ENCODE measurements around the gene CELA3A. TPM values are rescaled to one million over a fixed set of nuclear protein-coding genes. Genes with fewer than 3 reads are reported as not detected.

The CELA3A gene
- total and polyA plus RNA-seq, 2 of the 13 experiments (the other 11 are each of a cell fraction or from before 2014, with no cell fraction given) = 0.09 TPM; not detected in 1

GRCh38 chr1:22024485-22025367, 23.3 kb downstream of the CELA3A start (continued):
- TF ChIP-seq AHR (CRISPR knock-in tag; IDR thresholded peaks at IDR 0.05) (no peak), NFIC (IDR thresholded peaks at IDR 0.05; ENCODE audit: low read length) (no peak), HNRNPUL1 (IDR thresholded peaks at IDR 0.05; ENCODE audit: low read depth, low read length) (no peak), CREM (IDR thresholded peaks at IDR 0.05) (no peak), CREM (CRISPR knock-in tag; IDR thresholded peaks at IDR 0.05) (no peak), TEF (CRISPR knock-in tag; IDR thresholded peaks at IDR 0.05) (no peak), ZNF280B (CRISPR knock-in tag; IDR thresholded peaks at IDR 0.05; ENCODE audit: borderline replicate concordance) (peak; percentile 56; the same call in 1 of the 2 replicates), SRSF4 (IDR thresholded peaks at IDR 0.05; ENCODE audit: low read depth, low read length, poor library complexity, severe bottlenecking) (no peak), SCMH1 (CRISPR knock-in tag; IDR thresholded peaks at IDR 0.05; ENCODE audit: borderline replicate concordance) (no peak), NFIB (CRISPR knock-in tag; IDR thresholded peaks at IDR 0.05; ENCODE audit: borderline replicate concordance) (no peak), YEATS4 (CRISPR knock-in tag; IDR thresholded peaks at IDR 0.05; ENCODE audit: borderline replicate concordance) (no peak), ZNF432 (CRISPR knock-in tag; IDR thresholded peaks at IDR 0.05; ENCODE audit: borderline replicate concordance) (no peak), ZNF281 (CRISPR knock-in tag; IDR thresholded peaks at IDR 0.05; ENCODE audit: borderline replicate concordance) (no peak), ZBTB43 (CRISPR knock-in tag; conservative IDR thresholded peaks at IDR 0.05) (no peak; the same call in 1 of the 2 replicates), FOSL1 (CRISPR knock-in tag; IDR thresholded peaks at IDR 0.05; ENCODE audit: borderline replicate concordance) (no peak), MAF1 (CRISPR knock-in tag; IDR thresholded peaks at IDR 0.05; ENCODE audit: borderline replicate concordance) (no peak), MAX (IDR thresholded peaks at IDR 0.05) (no peak), EED (CRISPR knock-in tag; IDR thresholded peaks at IDR 0.05) (no peak), ZBTB8A (CRISPR knock-in tag; IDR thresholded peaks at IDR 0.05; ENCODE audit: borderline replicate concordance, low read depth) (no peak), ZNF160 (CRISPR knock-in tag; IDR thresholded peaks at IDR 0.05) (no peak), ZNF703 (CRISPR knock-in tag; IDR thresholded peaks at IDR 0.05; ENCODE audit: borderline replicate concordance) (peak; percentile 47; the same call in 1 of the 2 replicates), MZF1 (CRISPR knock-in tag; IDR thresholded peaks at IDR 0.05; ENCODE audit: borderline replicate concordance) (no peak), ZNF550 (CRISPR knock-in tag; IDR thresholded peaks at IDR 0.05; ENCODE audit: borderline replicate concordance) (no peak)
